GM18526 (cell line): ENCODE measurements around the gene FBP1.

Experiments used
- POLR2A ChIP-seq: IDR thresholded peaks from 3 replicates; pipeline ENCODE4 v1.6.1; 2011; ENCODE audit not compliant: insufficient read length; ENCODE audit errors: extremely low read depth

Gene FBP1

GRCh38 chr9:94665613-94666012 lies 26.3 kb upstream of the FBP1 start:
- no peak for TF ChIP-seq POLR2A

GRCh38 chr9:94664801-94665200 lies 25.5 kb upstream of the FBP1 start:
- TF ChIP-seq POLR2A, result no peak

- TF ChIP-seq POLR2A, result no peak
Measured at GRCh38 chr9:94663640-94664039, 24.3 kb upstream of the FBP1 start.

- TF ChIP-seq POLR2A, result no peak
Measured at GRCh38 chr9:94663140-94663539, 23.8 kb upstream of the FBP1 start.

GRCh38 chr9:94657021-94657725 lies 17.9 kb upstream of the FBP1 start:
- TF ChIP-seq POLR2A, result no peak

GRCh38 chr9:94656200-94656599 lies 16.9 kb upstream of the FBP1 start:
- no peak for TF ChIP-seq POLR2A

GRCh38 chr9:94655739-94656138 lies 16.4 kb upstream of the FBP1 start:
- no peak for TF ChIP-seq POLR2A

- TF ChIP-seq POLR2A, result no peak
Measured at GRCh38 chr9:94654165-94654894, 15.0 kb upstream of the FBP1 start.

GRCh38 chr9:94650949-94651348 lies 11.6 kb upstream of the FBP1 start:
- TF ChIP-seq POLR2A, result no peak

GRCh38 chr9:94649100-94649819 lies 9.9 kb upstream of the FBP1 start:
- TF ChIP-seq POLR2A, result no peak

- no peak for TF ChIP-seq POLR2A
Measured at GRCh38 chr9:94648185-94648584, 8.9 kb upstream of the FBP1 start.

GRCh38 chr9:94645901-94646300 lies 6.6 kb upstream of the FBP1 start:
- no peak for TF ChIP-seq POLR2A

GRCh38 chr9:94644543-94644942 lies 5.2 kb upstream of the FBP1 start:
- TF ChIP-seq POLR2A, result no peak

GRCh38 chr9:94643741-94644140 lies 4.4 kb upstream of the FBP1 start:
- TF ChIP-seq POLR2A, result no peak

GRCh38 chr9:94643176-94643575 lies 3.9 kb upstream of the FBP1 start:
- TF ChIP-seq POLR2A, result no peak

- TF ChIP-seq POLR2A, result no peak
Measured at GRCh38 chr9:94642501-94642900, 3.2 kb upstream of the FBP1 start.
